Stimulated activated effector memory CD8-positive, alpha-beta T cell treated with anti-CD3 and anti-CD28 coated beads, Interleukin-12 subunit alpha, Interleukin-12 subunit beta, amount 100 ng/mL, for 72 hours (primary cell): Measurements from ENCODE around the gene COPG1.

Experiments
- ATAC-seq: fragments of 150-1000 bp; cut with Tn5 transposase; 2 replicates; pipeline ENCODE4 v1.10.0; 2021
- DNase-seq, 2 donors: peaks; one replicate each; pipeline ENCODE4 v3.0.0; 2021 to 2022; ENCODE audit warnings: low spot score in 2 of 2
- H3K27ac Mint-ChIP-seq: one replicate; pipeline ENCODE4 v1.8.0; 2022; ENCODE audit warnings: mild to moderate bottlenecking, mixed read lengths
- H3K36me3 Mint-ChIP-seq: one replicate; pipeline ENCODE4 v1.8.0; 2022; ENCODE audit warnings: mild to moderate bottlenecking, mixed read lengths
- H3K4me1 Mint-ChIP-seq: one replicate; pipeline ENCODE4 v1.8.0; 2022; ENCODE audit warnings: mixed read lengths
- H3K4me3 Mint-ChIP-seq: one replicate; pipeline ENCODE4 v1.8.0; 2022; ENCODE audit warnings: mild to moderate bottlenecking, mixed read lengths
- H3K9me3 Mint-ChIP-seq: one replicate; pipeline ENCODE4 v1.8.0; 2022; ENCODE audit warnings: mixed read lengths

The COPG1 gene

GRCh38 chr3:129312671-129313414, 63.4 kb downstream of the COPG1 start:
- Mint-ChIP-seq H3K36me3 (peaks cover 30% of the 10 kb centered on the region), H3K4me3 (peak overlapping the region; percentile 90), H3K9me3 (no peaks in the 10 kb centered on the region), H3K4me1 (peaks cover 63% of the 10 kb centered on the region), H3K27ac (peak overlapping the region; percentile 96)
- DNase-seq, result no peak
- ATAC-seq, result no peak

- no peaks in the 10 kb centered on the region for H3K9me3 Mint-ChIP-seq
- peaks cover 64% of the 10 kb centered on the region for H3K4me1 Mint-ChIP-seq
- peak overlapping the region; percentile 90 for H3K4me3 Mint-ChIP-seq
- H3K36me3 Mint-ChIP-seq, result peaks cover 30% of the 10 kb centered on the region
- DNase-seq (peak in 1 of 2 donors; percentile 63), ATAC-seq (no peak)
- peak overlapping the region; percentile 96 for H3K27ac Mint-ChIP-seq
These were observed 63.9 kb downstream of the COPG1 start for GRCh38 chr3:129313415-129313664.

- peak overlapping the region; percentile 96 for H3K27ac Mint-ChIP-seq
- peaks cover 30% of the 10 kb centered on the region for H3K36me3 Mint-ChIP-seq
- peak; percentile 1 for ATAC-seq
- H3K4me1 Mint-ChIP-seq, result peaks cover 59% of the 10 kb centered on the region
- DNase-seq, result peak in 1 of 2 donors; percentile 58
- peak overlapping the region; percentile 90 for H3K4me3 Mint-ChIP-seq
- no peaks in the 10 kb centered on the region for H3K9me3 Mint-ChIP-seq
These were observed 64.4 kb downstream of the COPG1 start for GRCh38 chr3:129313665-129314385.

GRCh38 chr3:129314386-129315222, 65.2 kb downstream of the COPG1 start:
- peaks cover 57% of the 10 kb centered on the region for H3K4me1 Mint-ChIP-seq
- H3K4me3 Mint-ChIP-seq, result peak overlapping the region; percentile 90
- H3K27ac Mint-ChIP-seq, result peak overlapping the region; percentile 96
- DNase-seq, result peak in 1 of 2 donors; percentile 52
- peak; percentile 43 for ATAC-seq
- peaks cover 30% of the 10 kb centered on the region for H3K36me3 Mint-ChIP-seq
- no peaks in the 10 kb centered on the region for H3K9me3 Mint-ChIP-seq

GRCh38 chr3:129315223-129315997, 66.0 kb downstream of the COPG1 start:
- peaks cover 57% of the 10 kb centered on the region for H3K4me1 Mint-ChIP-seq
- no peaks in the 10 kb centered on the region for H3K9me3 Mint-ChIP-seq
- ATAC-seq (peak; percentile 1), DNase-seq (peak; percentile 26 to 82)
- H3K27ac Mint-ChIP-seq, result peak overlapping the region; percentile 96
- H3K36me3 Mint-ChIP-seq, result peaks cover 30% of the 10 kb centered on the region
- peak overlapping the region; percentile 90 for H3K4me3 Mint-ChIP-seq

- peak overlapping the region; percentile 90 for H3K4me3 Mint-ChIP-seq
- peaks cover 51% of the 10 kb centered on the region for H3K4me1 Mint-ChIP-seq
- DNase-seq (no peak), ATAC-seq (no peak)
- H3K27ac Mint-ChIP-seq, result peak overlapping the region; percentile 96
- peaks cover 30% of the 10 kb centered on the region for H3K36me3 Mint-ChIP-seq
- no peaks in the 10 kb centered on the region for H3K9me3 Mint-ChIP-seq
These were observed 66.5 kb downstream of the COPG1 start for GRCh38 chr3:129315998-129316247.

GRCh38 chr3:129316248-129317013, 67.0 kb downstream of the COPG1 start:
- no peaks in the 10 kb centered on the region for H3K9me3 Mint-ChIP-seq
- H3K27ac Mint-ChIP-seq, result peak overlapping the region; percentile 96
- ATAC-seq (peak; percentile 55), DNase-seq (peak; percentile 93 to 99)
- H3K4me3 Mint-ChIP-seq, result peak overlapping the region; percentile 90
- H3K4me1 Mint-ChIP-seq, result peaks cover 47% of the 10 kb centered on the region
- H3K36me3 Mint-ChIP-seq, result peaks cover 30% of the 10 kb centered on the region

- DNase-seq, result no peak
These were observed 67.8 kb downstream of the COPG1 start for GRCh38 chr3:129317014-129317771.

GRCh38 chr3:129317848-129318247, 68.4 kb downstream of the COPG1 start:
- H3K27ac Mint-ChIP-seq, result peak overlapping the region; percentile 96
- no peak for DNase-seq

More at GRCh38 chr3:129317014-129317771, 67.8 kb downstream of the COPG1 start:
- no peak for ATAC-seq
- Mint-ChIP-seq H3K27ac (peak overlapping the region; percentile 96), H3K36me3 (peaks cover 30% of the 10 kb centered on the region), H3K4me3 (peak overlapping the region; percentile 90), H3K4me1 (peaks cover 41% of the 10 kb centered on the region), H3K9me3 (no peaks in the 10 kb centered on the region)

GRCh38 chr3:129318921-129319320, 69.5 kb downstream of the COPG1 start:
- ATAC-seq (no peak), DNase-seq (no peak)
- H3K9me3 Mint-ChIP-seq, result no peaks in the 10 kb centered on the region
- H3K27ac Mint-ChIP-seq, result no peak overlapping the region
- H3K4me3 Mint-ChIP-seq, result no peak overlapping the region
- H3K4me1 Mint-ChIP-seq, result peaks cover 24% of the 10 kb centered on the region
- H3K36me3 Mint-ChIP-seq, result peaks cover 24% of the 10 kb centered on the region

More at GRCh38 chr3:129317848-129318247, 68.4 kb downstream of the COPG1 start:
- Mint-ChIP-seq H3K9me3 (no peaks in the 10 kb centered on the region), H3K36me3 (peaks cover 30% of the 10 kb centered on the region), H3K4me3 (no peak overlapping the region), H3K4me1 (peaks cover 35% of the 10 kb centered on the region)
- ATAC-seq, result no peak

- ATAC-seq (no peak), DNase-seq (no peak)
- Mint-ChIP-seq H3K4me1 (peaks cover 16% of the 10 kb centered on the region), H3K36me3 (peaks cover 11% of the 10 kb centered on the region), H3K9me3 (no peaks in the 10 kb centered on the region), H3K27ac (no peak overlapping the region), H3K4me3 (no peak overlapping the region)
These were observed 70.9 kb downstream of the COPG1 start for GRCh38 chr3:129320261-129320660.

GRCh38 chr3:129320825-129321487, 71.5 kb downstream of the COPG1 start:
- Mint-ChIP-seq H3K4me3 (no peak overlapping the region), H3K27ac (no peak overlapping the region), H3K4me1 (peaks cover 11% of the 10 kb centered on the region), H3K9me3 (no peaks in the 10 kb centered on the region), H3K36me3 (peaks cover 5% of the 10 kb centered on the region)
- DNase-seq (no peak), ATAC-seq (no peak)

GRCh38 chr3:129321887-129322286, 72.5 kb downstream of the COPG1 start:
- Mint-ChIP-seq H3K4me3 (no peak overlapping the region), H3K4me1 (peaks cover 11% of the 10 kb centered on the region), H3K9me3 (no peaks in the 10 kb centered on the region), H3K27ac (no peak overlapping the region), H3K36me3 (no peaks in the 10 kb centered on the region)
- ATAC-seq (no peak), DNase-seq (no peak)
